Panc1 (cell line): Measurements from ENCODE around the gene DAB2IP. TPM values are rescaled to one million over a fixed set of nuclear protein-coding genes. Genes with fewer than 3 reads are reported as not detected.

Source experiments
- ATAC-seq: fragments of 200-7000 bp; cut with Tn5 transposase; 2 replicates; pipeline ENCODE4 v1.9.1; 2020; ENCODE audit warnings: mild to moderate bottlenecking, moderate library complexity
- BruUV-seq: library from RNA; stranded (reverse); fragments of 400-500 nt; replicated peaks from 2 replicates; lab custom pipeline; 2021; lab: Mats Ljungman, UMichigan
- CTCF ChIA-PET: fragments of 300-600 bp; sonication (Branson Sonifier 250); formaldehyde crosslinking; loops from one replicate; lab custom pipeline; 2022; ENCODE audit warnings: antibody characterized with exemption; lab: Charles Lee
- POLR2A ChIA-PET: fragments of 300-600 bp; sonication (Branson Sonifier 250); formaldehyde crosslinking; loops from one replicate; lab custom pipeline; 2022; ENCODE audit warnings: antibody characterized with exemption; lab: Charles Lee
- DNase-seq: peaks from one replicate; pipeline ENCODE4 v3.0.0-alpha.2; 2010; ENCODE audit warnings: low read depth, low spot score
- H3K27ac ChIP-seq: 2 replicates; pipeline ENCODE4 v1.5.1; 2011; ENCODE audit warnings: mild to moderate bottlenecking, low read length, inconsistent platforms
- H3K27me3 ChIP-seq: fragments of 200-500 bp; sonication (Bioruptor generic); 2 replicates; pipeline ENCODE4 v1.6.0; 2014; ENCODE audit warnings: low read length, inconsistent platforms; ENCODE audit not compliant: control insufficient read depth, insufficient read depth
- H3K36me3 ChIP-seq: fragments of 200-500 bp; sonication (Bioruptor generic); 2 replicates; pipeline ENCODE4 v1.5.1; 2014; ENCODE audit warnings: inconsistent platforms, mild to moderate bottlenecking, low read length, moderate library complexity; ENCODE audit not compliant: control insufficient read depth, insufficient read depth
- H3K4me1 ChIP-seq: 2 replicates; pipeline ENCODE4 v1.5.1; 2011; ENCODE audit warnings: inconsistent platforms, mild to moderate bottlenecking, low read length, moderate library complexity; ENCODE audit not compliant: control insufficient read depth, insufficient read depth
- H3K4me3 ChIP-seq, 2 experiments: 2 replicates each; pipeline ENCODE4 v1.5.1; 2011 to 2012; ENCODE audit warnings: low read depth in 2 of 2, low read length in 2 of 2, mild to moderate bottlenecking in 2 of 2, inconsistent platforms in 1 of 2, moderate library complexity in 1 of 2
- H3K9me3 ChIP-seq: fragments of 200-500 bp; sonication (Bioruptor generic); 2 replicates; pipeline ENCODE4 v1.5.1; 2014; ENCODE audit warnings: low read depth, mild to moderate bottlenecking, inconsistent platforms, low read length, moderate library complexity; ENCODE audit not compliant: control insufficient read depth, insufficient read depth
- POLR2AphosphoS5 ChIP-seq: IDR thresholded peaks from 2 replicates; pipeline ENCODE4 v1.6.1; 2012; ENCODE audit warnings: mild to moderate bottlenecking, low read depth, low read length, moderate library complexity
- REST ChIP-seq, 2 experiments: IDR thresholded peaks; 2 replicates each; pipeline ENCODE4 v1.6.1; 2011 to 2012; ENCODE audit warnings: low read depth in 2 of 2, control low read depth in 1 of 2, low read length in 1 of 2, mild to moderate bottlenecking in 1 of 2, moderate library complexity in 1 of 2; ENCODE audit not compliant: insufficient read depth in 1 of 2
- SIN3A ChIP-seq: IDR thresholded peaks from 2 replicates; pipeline ENCODE4 v1.6.1; 2012; ENCODE audit warnings: low read depth, mild to moderate bottlenecking, low read length, moderate library complexity, borderline replicate concordance; ENCODE audit not compliant: insufficient read depth
- TCF7L2 ChIP-seq: IDR thresholded peaks from 2 replicates; pipeline ENCODE4 v1.6.1; 2011; ENCODE audit warnings: mild to moderate bottlenecking, low read depth, low read length, inconsistent platforms
- in situ Hi-C: cut with HindIII; loops from 2 replicates; pipeline ENCODE4 v1.10.0; 2016; ENCODE audit warnings: low sequenced_read_pairs, low pct_unique_long_range_greater_than_20kb
- intact Hi-C: fragments of 100-400 bp; cut with micrococcal nuclease; formaldehyde crosslinking; loops from one replicate; pipeline ENCODE4 v1.10.0; 2022; ENCODE audit not compliant: unreplicated experiment
- total RNA-seq: library from RNA; stranded (reverse); gene quantifications from one replicate; pipeline ENCODE4 v1.2.1, GENCODE V29; 2021; ENCODE audit not compliant: unreplicated experiment
- TF ChIP-seq, protein P1 (sequence below): fragments of 450-650 bp; IDR thresholded peaks from 2 replicates; pipeline ENCODE4 v1.5.1; 2017; ENCODE audit warnings: mild to moderate bottlenecking

The DAB2IP gene
- total RNA-seq, 1 experiment from 2014 or later = 18.4 TPM

GRCh38 chr9:121769939-121770338, 118.5 kb downstream of the DAB2IP start:
- ATAC-seq (no peak), DNase-seq (no peak)
- in situ Hi-C loops (no loop called here), intact Hi-C loops (no loop called here)
- POLR2A ChIA-PET = no interaction called here
- no TSS peak for BruUV-seq
- Histone ChIP-seq H3K27me3 (no peaks in the 10 kb centered on the region), H3K4me1 (no peaks in the 10 kb centered on the region), H3K9me3 (no peaks in the 10 kb centered on the region), H3K27ac (no peak overlapping the region), H3K36me3 (no peaks in the 10 kb centered on the region), H3K4me3 (no peak overlapping the region)
- CTCF ChIA-PET = no interaction called here
- TF ChIP-seq, protein P1, sequence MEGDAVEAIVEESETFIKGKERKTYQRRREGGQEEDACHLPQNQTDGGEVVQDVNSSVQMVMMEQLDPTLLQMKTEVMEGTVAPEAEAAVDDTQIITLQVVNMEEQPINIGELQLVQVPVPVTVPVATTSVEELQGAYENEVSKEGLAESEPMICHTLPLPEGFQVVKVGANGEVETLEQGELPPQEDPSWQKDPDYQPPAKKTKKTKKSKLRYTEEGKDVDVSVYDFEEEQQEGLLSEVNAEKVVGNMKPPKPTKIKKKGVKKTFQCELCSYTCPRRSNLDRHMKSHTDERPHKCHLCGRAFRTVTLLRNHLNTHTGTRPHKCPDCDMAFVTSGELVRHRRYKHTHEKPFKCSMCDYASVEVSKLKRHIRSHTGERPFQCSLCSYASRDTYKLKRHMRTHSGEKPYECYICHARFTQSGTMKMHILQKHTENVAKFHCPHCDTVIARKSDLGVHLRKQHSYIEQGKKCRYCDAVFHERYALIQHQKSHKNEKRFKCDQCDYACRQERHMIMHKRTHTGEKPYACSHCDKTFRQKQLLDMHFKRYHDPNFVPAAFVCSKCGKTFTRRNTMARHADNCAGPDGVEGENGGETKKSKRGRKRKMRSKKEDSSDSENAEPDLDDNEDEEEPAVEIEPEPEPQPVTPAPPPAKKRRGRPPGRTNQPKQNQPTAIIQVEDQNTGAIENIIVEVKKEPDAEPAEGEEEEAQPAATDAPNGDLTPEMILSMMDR = no peak
- TF ChIP-seq TCF7L2 (no peak), SIN3A (no peak), REST (IDR thresholded peaks at IDR 0.05; ENCODE audit: insufficient read depth in 1 of 2, low read depth in 2 of 2, low read length in 1 of 2) (no peak), POLR2AphosphoS5 (no peak)

DNA sequence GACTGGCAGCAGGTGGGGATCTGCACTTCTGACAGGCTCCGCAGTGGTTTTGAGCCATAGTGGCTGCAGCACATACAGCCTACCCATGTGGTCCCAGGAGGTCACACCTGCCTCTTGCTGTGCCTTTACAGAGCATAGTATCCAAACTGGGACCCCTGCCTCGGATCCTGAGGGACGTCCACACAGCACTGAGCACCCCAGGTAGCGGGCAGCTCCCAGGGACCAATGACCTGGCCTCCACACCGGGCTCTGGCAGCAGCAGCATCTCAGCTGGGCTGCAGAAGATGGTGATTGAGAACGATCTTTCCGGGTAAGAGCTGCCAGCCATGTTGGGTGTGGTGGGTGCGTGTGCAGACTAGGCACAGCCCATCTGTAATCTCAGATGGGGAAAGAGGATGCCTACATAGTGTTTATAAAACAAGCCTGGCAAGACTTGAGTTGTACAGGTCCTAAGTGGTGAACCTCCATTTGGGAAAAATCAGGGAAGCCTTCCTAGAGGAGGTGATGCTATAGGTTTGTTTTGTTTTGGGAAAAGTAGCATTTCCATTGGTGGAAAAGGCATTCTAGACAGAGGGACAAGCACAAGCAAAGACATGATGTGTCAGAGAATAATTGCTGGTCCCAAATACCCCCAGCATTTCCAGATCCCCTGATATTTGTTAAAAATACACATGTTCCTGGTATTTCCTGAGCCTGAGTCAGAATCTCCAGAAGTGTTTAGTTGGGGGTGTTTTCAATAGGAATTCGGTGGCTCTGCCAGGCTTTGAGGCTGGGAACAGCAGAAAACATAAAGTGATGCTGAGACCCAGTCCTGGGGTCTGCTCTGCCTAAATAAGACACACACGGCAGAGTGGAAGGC, 119.2 kb downstream of the DAB2IP start:
- TF ChIP-seq SIN3A (no peak), POLR2AphosphoS5 (no peak), REST (IDR thresholded peaks at IDR 0.05; ENCODE audit: insufficient read depth in 1 of 2, low read depth in 2 of 2, low read length in 1 of 2) (no peak), TCF7L2 (no peak)
- TF ChIP-seq, protein P1 = no peak
- Histone ChIP-seq H3K27me3 (no peaks in the 10 kb centered on the region), H3K27ac (no peak overlapping the region), H3K36me3 (no peaks in the 10 kb centered on the region), H3K4me3 (no peak overlapping the region), H3K9me3 (no peaks in the 10 kb centered on the region), H3K4me1 (no peaks in the 10 kb centered on the region)
- CTCF ChIA-PET = no interaction called here
- ATAC-seq (no peak), DNase-seq (no peak)
- POLR2A ChIA-PET = no interaction called here
- intact Hi-C loops (no loop called here), in situ Hi-C loops (no loop called here)
- no TSS peak for BruUV-seq
